Astrocyte (in vitro differentiated cells and primary cell): Measurements from ENCODE around the gene SHOC2. TPM values are rescaled to one million over a fixed set of nuclear protein-coding genes. Genes with fewer than 3 reads are reported as not detected.
"Not testable (repeated sequence)": the region's sequence is repeated elsewhere in the genome, so short reads cannot be mapped to it uniquely, and the experiment has no call there.

Experiments used
- DNase-seq: peaks from one replicate; pipeline ENCODE4 v3.0.0-alpha.2; 2010; ENCODE audit warnings: low read depth
- FAIRE-seq: peaks from 2 replicates; lab custom pipeline; 2011; peaks lifted over from hg19 to GRCh38; lab: Jason Lieb, UNC
- H2AFZ ChIP-seq: 2 replicates; pipeline ENCODE4 v1.6.0; 2012; ENCODE audit warnings: low read depth, low read length, inconsistent platforms
- H3K27ac ChIP-seq: 2 replicates; pipeline ENCODE4 v1.5.1; 2011; ENCODE audit warnings: low read depth, low read length, inconsistent platforms
- H3K27me3 ChIP-seq: 2 replicates; pipeline ENCODE4 v1.6.0; 2011; ENCODE audit warnings: low read length, inconsistent platforms; ENCODE audit not compliant: insufficient read depth
- H3K36me3 ChIP-seq: 2 replicates; pipeline ENCODE4 v1.5.1; 2011; ENCODE audit warnings: low read length, inconsistent platforms; ENCODE audit not compliant: insufficient read depth
- H3K4me1 ChIP-seq: 2 replicates; pipeline ENCODE4 v1.5.1; 2011; ENCODE audit warnings: low read length, inconsistent platforms; ENCODE audit not compliant: insufficient read depth
- H3K4me2 ChIP-seq: 2 replicates; pipeline ENCODE4 v1.6.0; 2012; ENCODE audit warnings: low read length, inconsistent platforms
- H3K4me3 ChIP-seq: 2 replicates; pipeline ENCODE4 v1.5.1; 2011; ENCODE audit warnings: low read depth, mild to moderate bottlenecking, low read length, inconsistent platforms; ENCODE audit not compliant: insufficient read depth
- H3K79me2 ChIP-seq: 2 replicates; pipeline ENCODE4 v1.6.0; 2012; ENCODE audit warnings: mild to moderate bottlenecking, low read length, inconsistent platforms; ENCODE audit not compliant: insufficient read depth
- H3K9ac ChIP-seq: 2 replicates; pipeline ENCODE4 v1.6.0; 2012; ENCODE audit warnings: mild to moderate bottlenecking, low read length, inconsistent platforms
- H3K9me3 ChIP-seq: 2 replicates; pipeline ENCODE4 v1.5.1; 2012; ENCODE audit warnings: low read depth, mild to moderate bottlenecking, low read length, inconsistent platforms; ENCODE audit not compliant: insufficient read depth
- H4K20me1 ChIP-seq: 2 replicates; pipeline ENCODE4 v1.6.0; 2012; ENCODE audit warnings: low read length, inconsistent platforms; ENCODE audit not compliant: insufficient read depth
- H3K27ac Mint-ChIP-seq: one replicate; pipeline ENCODE4 v1.8.0; 2021; ENCODE audit warnings: mild to moderate bottlenecking, mixed read lengths; ENCODE audit not compliant: unreplicated experiment
- H3K27me3 Mint-ChIP-seq: one replicate; pipeline ENCODE4 v1.8.0; 2021; ENCODE audit warnings: low read depth, mixed read lengths; ENCODE audit not compliant: unreplicated experiment
- H3K36me3 Mint-ChIP-seq: one replicate; pipeline ENCODE4 v1.8.0; 2021; ENCODE audit warnings: low read depth, mixed read lengths; ENCODE audit not compliant: unreplicated experiment
- H3K4me1 Mint-ChIP-seq: one replicate; pipeline ENCODE4 v1.8.0; 2021; ENCODE audit warnings: low read depth, mixed read lengths; ENCODE audit not compliant: unreplicated experiment
- H3K4me3 Mint-ChIP-seq: one replicate; pipeline ENCODE4 v1.8.0; 2021; ENCODE audit warnings: mild to moderate bottlenecking, moderate library complexity, mixed read lengths; ENCODE audit not compliant: unreplicated experiment
- H3K9me3 Mint-ChIP-seq: one replicate; pipeline ENCODE4 v1.8.0; 2021; ENCODE audit warnings: mild to moderate bottlenecking, mixed read lengths; ENCODE audit not compliant: unreplicated experiment
- CTCF ChIP-seq: IDR thresholded peaks from 2 replicates; pipeline ENCODE4 v1.5.1; 2011; ENCODE audit warnings: low read depth, mild to moderate bottlenecking, inconsistent platforms, low read length, moderate library complexity; ENCODE audit not compliant: insufficient read depth
- EZH2 ChIP-seq: IDR thresholded peaks from 2 replicates; pipeline ENCODE4 v1.6.1; 2012; ENCODE audit warnings: mild to moderate bottlenecking, low read length, inconsistent platforms; ENCODE audit not compliant: insufficient read depth
- total RNA-seq: library from RNA; stranded (reverse); gene quantifications from 2 replicates; pipeline ENCODE4 v1.2.1, GENCODE V29; 2021

The SHOC2 gene
- total RNA-seq, 1 donor from 2014 or later, result 80.7 TPM

DNA sequence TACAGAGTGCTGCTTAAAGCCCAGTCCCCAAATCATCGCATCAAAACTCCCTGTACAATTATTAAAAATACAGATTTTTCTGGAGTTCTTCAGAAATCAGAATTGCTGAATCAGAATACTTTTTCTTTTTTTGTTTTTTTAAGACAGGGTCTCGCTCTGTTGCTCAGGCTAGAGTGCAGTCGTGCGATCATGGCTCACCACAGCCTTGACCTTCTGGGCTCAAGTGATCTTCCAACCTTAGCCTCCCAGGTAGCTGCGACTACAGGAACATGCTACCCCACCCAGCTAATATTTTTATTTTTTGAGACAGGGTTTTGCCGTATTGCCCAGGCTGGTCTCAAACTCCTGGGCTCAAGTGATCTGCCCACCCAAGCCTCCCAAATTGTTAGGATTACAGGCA lies 4.4 kb upstream of the SHOC2 start:
- Histone ChIP-seq H3K9me3 (no peaks in the 10 kb centered on the region), H3K9ac (no peak overlapping the region), H3K4me3 (no peak overlapping the region), H3K4me2 (no peak overlapping the region), H3K79me2 (peaks cover 2% of the 10 kb centered on the region), H4K20me1 (no peaks in the 10 kb centered on the region), H2AFZ (no peak overlapping the region), H3K4me1 (peaks cover 25% of the 10 kb centered on the region), H3K27ac (no peak overlapping the region), H3K27me3 (no peaks in the 10 kb centered on the region), H3K36me3 (no peaks in the 10 kb centered on the region)
- no peaks in the 10 kb centered on the region for H3K27me3 Mint-ChIP-seq
- no peak overlapping the region for H3K27ac Mint-ChIP-seq
- FAIRE-seq, result no peak
- no peaks in the 10 kb centered on the region for H3K9me3 Mint-ChIP-seq
- peaks cover 23% of the 10 kb centered on the region for H3K4me1 Mint-ChIP-seq
- no peak overlapping the region for H3K4me3 Mint-ChIP-seq
- DNase-seq, result no peak
- no peaks in the 10 kb centered on the region for H3K36me3 Mint-ChIP-seq
- TF ChIP-seq CTCF (no peak), EZH2 (no peak)

- not testable (repeated sequence) for FAIRE-seq, H4K20me1 ChIP-seq, H3K27ac Mint-ChIP-seq, H3K79me2 ChIP-seq, H3K27me3 Mint-ChIP-seq, H2AFZ ChIP-seq, H3K9me3 Mint-ChIP-seq, H3K4me3 Mint-ChIP-seq, H3K4me2 ChIP-seq, H3K4me3 ChIP-seq, H3K27me3 ChIP-seq, H3K9ac ChIP-seq, DNase-seq, H3K36me3 ChIP-seq, H3K9me3 ChIP-seq, H3K36me3 Mint-ChIP-seq, H3K27ac ChIP-seq
- H3K4me1 ChIP-seq, result peaks cover 25% of the 10 kb centered on the region
- peaks cover 21% of the 10 kb centered on the region for H3K4me1 Mint-ChIP-seq
These were observed 3.8 kb upstream of the SHOC2 start for GRCh38 chr10:110915600-110915999.

DNA sequence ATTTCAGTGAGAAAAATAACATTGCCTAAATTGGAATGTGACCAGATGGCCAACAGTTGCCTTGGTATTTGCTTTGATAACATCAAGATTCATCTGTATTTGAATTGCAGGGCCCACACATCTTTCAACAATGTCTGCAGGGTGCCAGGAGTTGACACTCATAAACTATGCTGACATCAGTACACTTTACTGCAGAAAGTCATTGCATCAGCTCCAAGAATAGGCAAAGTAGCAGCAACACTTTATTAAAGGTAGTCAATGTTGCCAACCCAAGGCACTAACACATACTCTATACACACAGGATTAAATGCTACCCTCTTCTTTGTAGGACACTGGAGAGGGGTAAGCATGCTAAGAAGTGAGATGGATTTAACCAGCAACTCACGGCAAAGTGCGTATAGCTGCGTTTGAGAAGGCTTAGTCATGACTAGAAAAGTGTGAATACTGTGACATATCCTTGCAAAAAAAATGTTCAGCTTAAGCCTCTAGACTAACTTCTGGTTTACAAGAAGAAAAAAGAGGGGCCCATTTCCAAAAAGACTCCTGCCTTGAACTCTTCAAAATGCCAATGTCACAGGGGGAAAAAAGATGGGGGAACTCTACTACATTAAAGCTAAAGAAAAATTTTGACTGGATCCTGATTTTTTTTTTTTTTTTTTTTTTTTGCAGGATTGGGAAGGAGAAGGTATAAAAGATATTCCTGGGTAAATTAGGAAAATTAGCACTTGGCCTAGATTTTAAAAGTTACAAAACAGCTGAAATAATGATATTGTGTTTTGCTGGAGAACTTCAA lies 2.7 kb upstream of the SHOC2 start:
- H3K4me1 Mint-ChIP-seq, result peaks cover 21% of the 10 kb centered on the region
- no peaks in the 10 kb centered on the region for H3K9me3 Mint-ChIP-seq
- Histone ChIP-seq H3K4me3 (no peak overlapping the region), H3K27ac (peak overlapping the region; percentile 57), H3K9ac (peak overlapping the region; percentile 48), H3K79me2 (peaks cover 19% of the 10 kb centered on the region), H2AFZ (no peak overlapping the region), H3K9me3 (no peaks in the 10 kb centered on the region), H3K4me2 (peak overlapping the region; percentile 93), H3K4me1 (peaks cover 25% of the 10 kb centered on the region), H4K20me1 (peaks cover 12% of the 10 kb centered on the region), H3K36me3 (no peaks in the 10 kb centered on the region), H3K27me3 (no peaks in the 10 kb centered on the region)
- no peak for TF ChIP-seq EZH2
- TF ChIP-seq CTCF, result no peak
- no peaks in the 10 kb centered on the region for H3K36me3 Mint-ChIP-seq
- FAIRE-seq (peak; percentile 29), DNase-seq (peak; percentile 90)
- no peaks in the 10 kb centered on the region for H3K27me3 Mint-ChIP-seq
- H3K27ac Mint-ChIP-seq, result peak overlapping the region; percentile 87
- peak overlapping the region; percentile 98 for H3K4me3 Mint-ChIP-seq
